DND-41 (cell line): ENCODE data around the gene MTX1.

ENCODE experiments used
- ATAC-seq: fragments of 200-7000 bp; cut with Tn5 transposase; 3 replicates; pipeline ENCODE4 v1.9.1; 2021; ENCODE audit warnings: low read depth; ENCODE audit not compliant: insufficient read depth
- DNase-seq: peaks from one replicate; pipeline ENCODE4 v3.0.0-alpha.2; 2020
- H2AFZ ChIP-seq: 2 replicates; pipeline ENCODE4 v1.6.0; 2012; ENCODE audit warnings: low read depth, low read length
- H3K27ac ChIP-seq: 2 replicates; pipeline ENCODE4 v1.5.1; 2012; ENCODE audit warnings: low read length, inconsistent platforms
- H3K27me3 ChIP-seq: fragments of 200-600 bp; sonication (generic); 2 replicates; pipeline ENCODE4 v1.6.0; 2012; ENCODE audit warnings: low read length, mild to moderate bottlenecking, inconsistent platforms; ENCODE audit not compliant: insufficient read depth, poor library complexity
- H3K36me3 ChIP-seq: 2 replicates; pipeline ENCODE4 v1.5.1; 2012; ENCODE audit warnings: low read length, inconsistent platforms; ENCODE audit not compliant: insufficient read depth
- H3K4me1 ChIP-seq: 2 replicates; pipeline ENCODE4 v1.5.1; 2012; ENCODE audit warnings: mild to moderate bottlenecking, low read length; ENCODE audit not compliant: insufficient read depth
- H3K4me2 ChIP-seq: 2 replicates; pipeline ENCODE4 v1.6.0; 2012; ENCODE audit warnings: mild to moderate bottlenecking, moderate library complexity, low read length, inconsistent platforms; ENCODE audit not compliant: insufficient read depth
- H3K4me3 ChIP-seq, 2 experiments: fragments of 200-600 bp in 1 of 2; shearing (Covaris generic) in 1 of 2; 2 replicates each; pipeline ENCODE4 v1.5.1; 2012 to 2016; ENCODE audit warnings: inconsistent platforms in 2 of 2, low read length in 2 of 2, mild to moderate bottlenecking in 2 of 2, low read depth in 1 of 2, moderate library complexity in 1 of 2
- H3K79me2 ChIP-seq: 2 replicates; pipeline ENCODE4 v1.6.0; 2012; ENCODE audit warnings: low read length, inconsistent platforms; ENCODE audit not compliant: insufficient read depth
- H3K9ac ChIP-seq: 2 replicates; pipeline ENCODE4 v1.6.0; 2012; ENCODE audit warnings: low read depth, mild to moderate bottlenecking, inconsistent platforms, low read length, moderate library complexity
- H3K9me3 ChIP-seq: 2 replicates; pipeline ENCODE4 v1.5.1; 2012; ENCODE audit warnings: low read length, moderate library complexity, mild to moderate bottlenecking, inconsistent platforms; ENCODE audit not compliant: insufficient read depth, severe bottlenecking
- H4K20me1 ChIP-seq: 2 replicates; pipeline ENCODE4 v1.6.0; 2012; ENCODE audit warnings: low read length; ENCODE audit not compliant: insufficient read depth
- EZH2 ChIP-seq: IDR thresholded peaks from 3 replicates; pipeline ENCODE4 v1.6.1; 2012; ENCODE audit warnings: borderline replicate concordance, low read depth, mild to moderate bottlenecking, moderate library complexity, low read length, inconsistent platforms; ENCODE audit not compliant: severe bottlenecking
- TF ChIP-seq, protein P1 (sequence below): IDR thresholded peaks from 2 replicates; pipeline ENCODE4 v1.5.1; 2012; ENCODE audit warnings: borderline replicate concordance, low read length, moderate library complexity, mild to moderate bottlenecking; ENCODE audit not compliant: poor library complexity, severe bottlenecking; ENCODE audit errors: extremely low read depth

MTX1 gene

DNA sequence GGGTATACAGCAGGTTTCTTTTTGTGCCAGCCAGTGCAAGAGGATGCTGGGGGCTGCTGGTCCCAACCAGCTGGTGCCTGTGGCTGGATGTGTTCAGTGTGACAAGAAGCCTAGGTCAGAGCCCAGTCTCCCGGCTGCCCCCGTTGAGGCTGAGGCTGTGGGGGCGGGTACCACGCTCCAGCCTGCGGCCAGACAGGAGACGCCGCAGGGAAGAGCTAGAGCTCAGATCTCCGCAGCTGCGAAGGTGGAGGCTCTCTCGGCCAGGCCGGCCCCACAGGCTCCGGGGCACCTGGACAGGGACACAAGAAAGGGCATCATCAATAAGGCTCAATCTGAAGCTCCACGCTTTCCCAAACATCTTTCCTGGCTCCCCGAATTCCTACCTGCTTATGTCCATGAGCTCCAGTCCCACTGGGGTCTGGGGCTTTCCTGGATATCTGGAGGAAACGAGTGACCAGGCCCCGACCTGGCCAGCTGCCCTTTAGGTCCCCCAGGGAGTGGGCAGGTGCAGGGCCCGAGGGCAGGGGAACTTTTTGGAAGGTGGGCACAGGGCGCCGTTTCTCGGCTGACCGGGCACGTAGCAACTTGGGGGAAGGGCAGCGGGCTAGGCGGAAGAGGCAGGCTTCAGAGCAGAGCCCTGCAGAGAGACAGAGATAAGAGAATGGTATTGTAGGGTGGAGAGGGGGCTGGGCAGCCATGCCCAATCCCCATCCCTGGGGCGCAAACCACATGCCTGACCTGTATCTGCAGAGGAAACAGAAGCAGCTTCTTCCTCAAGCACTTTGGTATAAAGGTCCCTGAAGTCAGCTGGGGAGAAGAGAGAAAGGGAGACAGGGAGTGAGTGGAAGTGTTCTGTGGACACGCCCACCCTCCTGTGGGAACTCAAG, 39.4 kb downstream of the MTX1 start:
- Histone ChIP-seq H3K4me1 (peaks cover 41% of the 10 kb centered on the region), H3K27me3 (no peaks in the 10 kb centered on the region), H3K4me2 (no peak overlapping the region), H2AFZ (no peak overlapping the region), H3K36me3 (peaks cover 21% of the 10 kb centered on the region), H3K4me3 (no peak overlapping the region), H3K79me2 (peaks cover 14% of the 10 kb centered on the region), H3K27ac (no peak overlapping the region), H3K9ac (no peak overlapping the region), H3K9me3 (no peaks in the 10 kb centered on the region), H4K20me1 (no peaks in the 10 kb centered on the region)
- no peak for DNase-seq
- ATAC-seq: no peak
- no peak for TF ChIP-seq EZH2
- TF ChIP-seq, protein P1, sequence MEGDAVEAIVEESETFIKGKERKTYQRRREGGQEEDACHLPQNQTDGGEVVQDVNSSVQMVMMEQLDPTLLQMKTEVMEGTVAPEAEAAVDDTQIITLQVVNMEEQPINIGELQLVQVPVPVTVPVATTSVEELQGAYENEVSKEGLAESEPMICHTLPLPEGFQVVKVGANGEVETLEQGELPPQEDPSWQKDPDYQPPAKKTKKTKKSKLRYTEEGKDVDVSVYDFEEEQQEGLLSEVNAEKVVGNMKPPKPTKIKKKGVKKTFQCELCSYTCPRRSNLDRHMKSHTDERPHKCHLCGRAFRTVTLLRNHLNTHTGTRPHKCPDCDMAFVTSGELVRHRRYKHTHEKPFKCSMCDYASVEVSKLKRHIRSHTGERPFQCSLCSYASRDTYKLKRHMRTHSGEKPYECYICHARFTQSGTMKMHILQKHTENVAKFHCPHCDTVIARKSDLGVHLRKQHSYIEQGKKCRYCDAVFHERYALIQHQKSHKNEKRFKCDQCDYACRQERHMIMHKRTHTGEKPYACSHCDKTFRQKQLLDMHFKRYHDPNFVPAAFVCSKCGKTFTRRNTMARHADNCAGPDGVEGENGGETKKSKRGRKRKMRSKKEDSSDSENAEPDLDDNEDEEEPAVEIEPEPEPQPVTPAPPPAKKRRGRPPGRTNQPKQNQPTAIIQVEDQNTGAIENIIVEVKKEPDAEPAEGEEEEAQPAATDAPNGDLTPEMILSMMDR: no peak

DNA sequence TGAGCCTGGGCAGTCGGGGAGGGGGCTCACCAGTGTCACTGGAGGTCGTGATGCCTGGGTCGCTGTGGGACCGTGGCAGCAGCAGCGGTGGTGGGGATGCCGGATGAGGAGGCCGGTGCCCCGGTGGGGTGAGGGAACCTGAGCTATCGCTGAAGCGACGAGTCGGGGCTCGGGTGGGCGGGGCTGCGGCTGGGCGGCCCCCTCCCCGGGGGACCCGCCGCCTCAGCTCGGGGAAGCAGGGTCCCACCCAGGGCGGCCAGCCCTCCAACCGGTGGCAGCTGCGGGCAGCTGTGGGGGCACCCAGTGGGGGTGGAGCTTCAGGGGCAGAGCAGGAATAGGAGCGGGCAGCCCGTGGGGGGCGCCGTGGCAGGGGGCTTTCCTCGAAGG, 41.7 kb downstream of the MTX1 start:
- peak overlapping the region; percentile 62 for H3K9ac ChIP-seq
- peak overlapping the region; percentile 79 for H2AFZ ChIP-seq
- peak overlapping the region in 1 of 2 experiments; percentile 59; a peak in 3 of 4 replicates for H3K4me3 ChIP-seq
- ATAC-seq: peak; percentile 41
- H3K9me3 ChIP-seq: no peaks in the 10 kb centered on the region
- peak overlapping the region; percentile 75 for H3K27ac ChIP-seq
- peak overlapping the region; percentile 81 for H3K4me2 ChIP-seq
- no peak for DNase-seq
- H4K20me1 ChIP-seq: no peaks in the 10 kb centered on the region
- H3K36me3 ChIP-seq: peaks cover 21% of the 10 kb centered on the region
- no peak for TF ChIP-seq EZH2
- TF ChIP-seq, protein P1: no peak
- no peaks in the 10 kb centered on the region for H3K27me3 ChIP-seq
- peaks cover 21% of the 10 kb centered on the region for H3K79me2 ChIP-seq
- H3K4me1 ChIP-seq: peaks cover 45% of the 10 kb centered on the region

DNA sequence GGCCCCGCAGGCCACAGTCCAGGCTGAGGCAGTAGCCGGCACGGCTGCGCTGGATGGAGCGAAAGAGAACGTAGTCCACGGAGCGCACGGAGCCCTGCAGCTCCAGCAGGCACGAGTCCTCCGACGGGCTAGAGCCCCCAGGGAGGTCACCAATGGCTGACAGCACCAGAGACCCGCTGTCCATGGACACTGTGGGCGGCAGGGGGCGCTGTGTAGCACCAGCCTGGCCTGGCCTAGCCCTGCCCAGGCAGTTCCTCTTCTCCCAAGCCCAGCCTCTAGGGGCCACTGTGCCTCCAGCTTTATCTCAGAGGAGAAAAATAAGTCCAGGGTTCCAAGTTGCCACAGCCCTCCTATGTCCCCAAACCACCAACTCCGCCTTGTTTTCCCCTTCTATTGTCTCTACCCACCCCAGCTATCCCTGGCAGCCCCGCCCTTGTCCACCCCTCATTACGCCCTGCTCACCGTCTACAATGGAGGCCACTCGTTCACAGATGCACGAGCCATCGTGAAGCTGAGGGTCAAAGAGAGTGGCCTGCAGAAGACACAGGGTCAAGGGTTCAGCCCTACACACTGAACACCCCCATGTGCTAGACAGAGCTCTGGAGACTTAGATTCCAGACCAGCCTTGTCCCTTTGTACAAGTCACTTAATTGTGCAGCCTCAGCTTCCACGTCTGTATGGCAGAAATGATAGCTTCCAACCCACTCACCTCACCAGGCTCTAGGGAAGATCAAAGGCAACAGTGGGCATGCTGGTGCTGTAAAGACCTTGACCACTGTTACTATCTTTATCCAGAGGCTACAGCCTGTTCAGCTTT, 42.3 kb downstream of the MTX1 start:
- Histone ChIP-seq H3K4me1 (peaks cover 45% of the 10 kb centered on the region), H4K20me1 (no peaks in the 10 kb centered on the region), H3K27ac (peak overlapping the region; percentile 75), H3K4me3 (peak overlapping the region in 1 of 2 experiments; percentile 59; a peak in 3 of 4 replicates), H3K36me3 (peaks cover 21% of the 10 kb centered on the region), H2AFZ (peak overlapping the region; percentile 79), H3K9me3 (no peaks in the 10 kb centered on the region), H3K4me2 (peak overlapping the region; percentile 81), H3K27me3 (no peaks in the 10 kb centered on the region), H3K9ac (peak overlapping the region; percentile 62), H3K79me2 (peaks cover 21% of the 10 kb centered on the region)
- ATAC-seq: peak; percentile 91
- DNase-seq: peak; percentile 96
- no peak for TF ChIP-seq EZH2
- TF ChIP-seq, protein P1: peak; percentile 100
